ENCODE results near the gene AGFG1.

Gene AGFG1

GRCh38 chr2:227608561-227609338 is 136.8 kb downstream of the AGFG1 start:
- DNase-seq (ENCODE audit: low read depth) = no peak

GRCh38 chr2:227610123-227610522 is 138.2 kb downstream of the AGFG1 start:
- DNase-seq (ENCODE audit: low read depth) = no peak

All from HS-5 (cell line).